Fibroblast of the aortic adventitia (primary cell): ENCODE measurements around the gene LRRC31. TPM values are rescaled to one million over a fixed set of nuclear protein-coding genes. Genes with fewer than 3 reads are reported as not detected.
A peak's percentile ranks its signal among the peaks of the same experiment; 100 is the strongest.

Source experiments
- DNase-seq: peaks from one replicate; pipeline ENCODE4 v3.0.0-alpha.2; 2010; ENCODE audit warnings: low read depth
- H3K4me3 ChIP-seq: 2 replicates; pipeline ENCODE4 v1.5.1; 2011; ENCODE audit warnings: low read depth, mild to moderate bottlenecking, control low read depth, low read length, moderate library complexity
- CTCF ChIP-seq: IDR thresholded peaks from 2 replicates; pipeline ENCODE4 v1.5.1; 2011; ENCODE audit warnings: mild to moderate bottlenecking, low read length, control low read depth, inconsistent platforms; ENCODE audit not compliant: insufficient read depth
- total RNA-seq: library from RNA; depleted of rRNA; stranded (reverse); fragments of >200 nt; gene quantifications from 2 replicates; pipeline ENCODE4 v1.2.3, GENCODE V29; 2012; ENCODE audit warnings: low replicate concordance

LRRC31 gene
- total RNA-seq, 1 donor: not detected

DNA sequence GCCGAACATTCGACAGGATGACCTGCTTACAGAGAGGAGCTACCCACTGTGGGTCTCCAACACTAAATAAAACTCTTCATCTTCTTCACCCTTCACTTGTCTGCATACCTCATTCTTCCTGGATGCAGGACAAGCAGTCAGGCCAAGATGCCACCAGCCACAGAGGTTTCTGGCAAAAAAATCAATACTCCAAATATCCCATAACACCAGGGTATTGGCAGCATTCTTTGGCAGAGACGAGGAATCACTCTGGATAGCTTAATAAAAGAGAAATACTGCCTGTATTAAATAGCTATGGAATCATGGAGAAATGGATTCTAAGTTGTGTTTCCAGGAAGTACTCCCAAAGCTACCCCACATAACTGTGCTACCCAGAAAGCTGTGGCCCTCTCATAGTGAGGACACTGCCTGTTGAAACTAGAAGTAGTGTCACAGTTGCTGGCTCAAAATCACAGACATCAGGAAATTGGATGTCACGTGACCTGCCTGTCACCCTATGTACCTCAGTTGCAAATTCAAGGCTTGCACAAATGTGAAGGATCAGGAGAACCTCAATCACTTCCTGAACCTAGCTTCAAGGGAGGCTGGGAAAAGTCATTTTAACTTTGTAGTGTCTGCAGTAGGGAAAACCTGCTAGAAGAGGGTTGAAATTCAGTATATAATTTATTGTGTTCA, 11.0 kb upstream of the LRRC31 start:
- TF ChIP-seq CTCF: no peak
- no peak overlapping the region for H3K4me3 ChIP-seq
- DNase-seq: no peak

DNA sequence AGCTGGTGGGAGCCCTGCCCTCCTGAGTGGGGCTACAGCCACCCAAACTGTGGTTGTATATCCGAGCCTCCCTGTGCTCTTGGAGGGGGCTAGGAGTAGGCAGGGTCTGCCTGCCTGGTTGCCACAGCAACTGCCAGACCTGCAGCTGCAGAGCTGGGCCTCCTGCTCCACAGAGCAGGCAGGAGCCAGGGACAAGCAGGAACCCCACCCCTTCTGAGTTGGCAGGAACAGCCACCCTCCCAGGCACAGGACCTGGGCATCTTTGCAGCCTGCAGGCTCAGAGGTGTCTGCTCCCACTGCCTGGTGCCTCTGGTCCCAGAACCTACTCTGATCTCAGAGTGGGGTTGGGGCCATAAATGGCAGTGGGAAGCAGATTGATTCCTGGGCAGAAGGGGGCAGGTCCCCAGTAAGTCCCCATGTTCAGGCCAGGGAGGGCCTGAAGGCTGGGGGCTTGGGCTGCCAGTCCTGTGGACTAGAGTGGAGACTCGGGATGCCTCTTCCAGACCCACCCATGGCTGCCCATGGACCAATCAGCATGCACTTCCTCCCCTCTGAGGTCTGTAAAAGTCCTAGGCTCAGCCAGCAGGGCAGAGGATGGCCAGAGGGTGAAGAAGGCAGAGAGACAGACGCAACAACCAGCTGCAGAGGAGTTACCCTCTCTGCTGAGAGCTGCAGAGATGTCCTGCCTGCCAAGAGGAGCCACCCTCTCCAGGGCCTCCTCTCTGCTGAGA, 10.3 kb upstream of the LRRC31 start:
- TF ChIP-seq CTCF: no peak
- no peak for DNase-seq
- H3K4me3 ChIP-seq: no peak overlapping the region

DNA sequence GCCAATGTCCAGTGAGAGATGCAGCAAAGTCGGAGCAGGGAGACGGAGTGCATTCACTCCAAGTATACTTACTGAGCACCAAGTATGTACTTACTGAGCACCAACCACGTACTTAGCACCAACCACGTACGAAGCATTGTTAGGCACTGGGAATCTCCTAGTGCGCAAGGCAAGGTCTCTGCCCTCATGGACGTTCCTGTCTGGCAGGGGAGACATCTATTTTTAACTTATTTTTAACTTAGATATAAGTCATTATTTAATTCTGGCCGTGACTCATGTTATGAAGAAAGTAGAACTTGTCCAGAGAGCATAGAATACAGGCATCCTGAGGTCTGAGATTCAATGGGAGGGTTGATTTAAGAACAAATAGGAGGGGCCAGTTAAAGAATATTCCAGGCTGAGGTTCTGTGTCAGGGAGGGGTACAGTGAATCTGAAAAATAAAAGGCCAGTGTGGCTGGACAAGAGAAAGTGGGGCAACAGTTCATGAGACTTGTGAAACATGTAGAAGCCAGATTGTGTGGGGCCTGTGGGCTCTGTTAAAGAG, 9.3 kb upstream of the LRRC31 start:
- no peak overlapping the region for H3K4me3 ChIP-seq
- peak; percentile 12 for DNase-seq
- no peak for TF ChIP-seq CTCF

- TF ChIP-seq CTCF: no peak
- no peak for DNase-seq
- no peak overlapping the region for H3K4me3 ChIP-seq
These were observed 1.6 kb upstream of the LRRC31 start for GRCh38 chr3:169871129-169871886.

DNA sequence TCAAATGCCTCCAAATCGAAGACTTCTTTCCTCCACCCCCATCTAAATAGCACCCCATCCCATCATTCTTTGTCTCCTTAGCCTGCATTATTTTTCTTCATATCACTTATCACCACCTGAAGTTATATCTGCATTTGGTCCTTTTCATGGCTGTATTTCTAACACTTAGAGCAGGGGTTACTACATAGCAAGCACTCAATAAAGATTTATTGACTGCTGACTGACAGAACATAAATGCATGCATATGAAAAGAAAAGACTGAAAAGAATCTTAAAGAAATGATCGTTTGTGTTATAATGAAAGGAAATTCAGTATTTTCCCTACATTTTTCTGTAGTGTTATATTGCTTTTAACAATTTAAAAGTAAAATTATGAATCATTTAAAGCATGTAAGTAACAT, 1.4 kb downstream of the LRRC31 start:
- no peak for TF ChIP-seq CTCF
- no peak for DNase-seq
- no peak overlapping the region for H3K4me3 ChIP-seq

- H3K4me3 ChIP-seq: no peak overlapping the region
- DNase-seq: no peak
- TF ChIP-seq CTCF: no peak
These were observed 2.0 kb downstream of the LRRC31 start for GRCh38 chr3:169867584-169868210.
